ENCODE results near the gene CALML3. TPM values are rescaled to one million over a fixed set of nuclear protein-coding genes. Genes with fewer than 3 reads are reported as not detected.

CALML3 gene
- total and polyA plus RNA-seq, 2 donors (not counting 3 experiments of a cell fraction or from before 2014, with no cell fraction given): not detected

GRCh38 chr10:5492929-5493576 is 31.7 kb upstream of the CALML3 start:
- Histone ChIP-seq H3K27me3 (ENCODE audit: control insufficient read depth in 2 of 2, insufficient read depth in 2 of 2, low read length in 2 of 2) (no peaks in the 10 kb centered on the region), H2AFZ (ENCODE audit: low read depth, low read length) (no peak overlapping the region)

More at GRCh38 chr10:5492929-5493576, 31.7 kb upstream of the CALML3 start:
- BruUV-seq (replicated peaks): no TSS peak
- Histone ChIP-seq H3K4me3 (replicated peaks in 1 of 3; ENCODE audit: insufficient read depth in 1 of 3, low read depth in 1 of 3, low read length in 3 of 3) (no peak overlapping the region), H3K4me1 (ENCODE audit: control insufficient read depth, extremely low read depth, insufficient read depth, low read length) (no peaks in the 10 kb centered on the region), H3K4me2 (ENCODE audit: insufficient read depth, low read length) (no peak overlapping the region), H4K20me1 (replicated peaks; ENCODE audit: control insufficient read depth, extremely low read depth, insufficient read depth, low read length) (no peaks in the 10 kb centered on the region), H3K9ac (replicated peaks; ENCODE audit: extremely low read depth, insufficient read depth, low read length) (no peak overlapping the region), H3K9me3 (replicated peaks; ENCODE audit: control insufficient read depth, insufficient read depth, low read length) (no peaks in the 10 kb centered on the region), H3K79me2 (ENCODE audit: control insufficient read depth, insufficient read depth, low read length) (no peaks in the 10 kb centered on the region), H3K27ac (ENCODE audit: insufficient read depth, low read depth, low read length) (no peak overlapping the region), H3K36me3 (ENCODE audit: control insufficient read depth in 2 of 2, extremely low read depth in 1 of 2, insufficient read depth in 2 of 2, low read length in 2 of 2) (no peaks in the 10 kb centered on the region), H3K9me1 (replicated peaks; ENCODE audit: control insufficient read depth, extremely low read depth, insufficient read depth, low read length) (no peaks in the 10 kb centered on the region)
- intact Hi-C loops (cut with micrococcal nuclease) (no loop called here), dilution Hi-C loops (cut with MboI; ENCODE audit: extremely low pct_ligation_motif_present, low sequenced_read_pairs) (no loop called here)
- ChIA-PET POLR2A (no interaction called here), CTCF (interaction anchor here (0.9 kb wide), 1 partner anchor 8 kb away, joined by 3 read pairs; no protein-coding TSS in a partner anchor)
- DNase-seq (ENCODE audit: low read depth, low spot score) (no peak), FAIRE-seq (no peak)
- no peak for TF ChIP-seq MAX (IDR thresholded peaks at IDR 0.05; ENCODE audit: insufficient read depth, insufficient read length)
- no peak for TF ChIP-seq EZH2 (IDR thresholded peaks at IDR 0.05; ENCODE audit: borderline replicate concordance, low read depth, low read length, severe bottlenecking)
- no peak for TF ChIP-seq JUN (IDR thresholded peaks at IDR 0.05; ENCODE audit: borderline replicate concordance, insufficient read depth, insufficient read length, low read depth)
- no peak for TF ChIP-seq POLR2A (IDR thresholded peaks at IDR 0.05; ENCODE audit: low read depth, low read length)
- TF ChIP-seq POLR2AphosphoS5 (IDR thresholded peaks at IDR 0.05; ENCODE audit: insufficient read depth, low read depth, low read length): no peak
- TF ChIP-seq GATA2 (IDR thresholded peaks at IDR 0.05; ENCODE audit: insufficient read depth, insufficient read length, low read depth, low read length): no peak
- TF ChIP-seq MYC (IDR thresholded peaks at IDR 0.05; ENCODE audit: low read depth, low read length): no peak
- TF ChIP-seq CTCF (IDR thresholded peaks at IDR 0.05; ENCODE audit: extremely low read depth in 1 of 2, insufficient read depth in 1 of 2, low read depth in 1 of 2, low read length in 2 of 2): no peak
- no peak for TF ChIP-seq FOS (IDR thresholded peaks at IDR 0.05; ENCODE audit: borderline replicate concordance, insufficient read depth, low read length)
